Measurements from ENCODE around the gene PPP1R12B. TPM values are rescaled to one million over a fixed set of nuclear protein-coding genes. Genes with fewer than 3 reads are reported as not detected.
"Not testable (repeated sequence)": the region's sequence is repeated elsewhere in the genome, so short reads cannot be mapped to it uniquely, and the experiment has no call there.

PPP1R12B gene
- total RNA-seq, 1 donor from 2014 or later, result 404 TPM

DNA sequence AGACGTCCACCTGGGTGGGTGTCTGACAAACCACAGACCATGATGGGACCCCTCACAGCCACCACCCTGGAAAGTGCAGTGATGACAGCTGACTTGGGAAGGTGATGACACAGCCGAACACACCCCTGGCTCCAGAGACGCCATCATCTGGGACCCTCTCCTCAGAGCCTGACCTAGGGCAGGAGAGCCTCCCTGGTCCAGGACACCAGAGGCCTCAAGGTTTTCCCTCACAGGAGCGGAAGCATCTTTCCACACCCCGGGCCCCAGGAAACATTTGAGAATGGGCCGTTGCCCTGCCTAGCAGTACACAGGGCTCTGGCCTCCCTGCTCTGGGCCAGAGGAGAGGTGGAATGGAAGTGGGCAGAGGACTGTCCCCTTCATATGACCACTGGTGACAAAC is 282.0 kb downstream of the PPP1R12B start:
- no peaks in the 10 kb centered on the region for H3K27me3 ChIP-seq
- no peaks in the 10 kb centered on the region for H3K9me3 ChIP-seq
- intact Hi-C loops (cut with DNase I), result no loop called here
- H3K4me3 ChIP-seq, result no peak overlapping the region
- TF ChIP-seq, protein P1, sequence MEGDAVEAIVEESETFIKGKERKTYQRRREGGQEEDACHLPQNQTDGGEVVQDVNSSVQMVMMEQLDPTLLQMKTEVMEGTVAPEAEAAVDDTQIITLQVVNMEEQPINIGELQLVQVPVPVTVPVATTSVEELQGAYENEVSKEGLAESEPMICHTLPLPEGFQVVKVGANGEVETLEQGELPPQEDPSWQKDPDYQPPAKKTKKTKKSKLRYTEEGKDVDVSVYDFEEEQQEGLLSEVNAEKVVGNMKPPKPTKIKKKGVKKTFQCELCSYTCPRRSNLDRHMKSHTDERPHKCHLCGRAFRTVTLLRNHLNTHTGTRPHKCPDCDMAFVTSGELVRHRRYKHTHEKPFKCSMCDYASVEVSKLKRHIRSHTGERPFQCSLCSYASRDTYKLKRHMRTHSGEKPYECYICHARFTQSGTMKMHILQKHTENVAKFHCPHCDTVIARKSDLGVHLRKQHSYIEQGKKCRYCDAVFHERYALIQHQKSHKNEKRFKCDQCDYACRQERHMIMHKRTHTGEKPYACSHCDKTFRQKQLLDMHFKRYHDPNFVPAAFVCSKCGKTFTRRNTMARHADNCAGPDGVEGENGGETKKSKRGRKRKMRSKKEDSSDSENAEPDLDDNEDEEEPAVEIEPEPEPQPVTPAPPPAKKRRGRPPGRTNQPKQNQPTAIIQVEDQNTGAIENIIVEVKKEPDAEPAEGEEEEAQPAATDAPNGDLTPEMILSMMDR (IDR thresholded peaks at IDR 0.05), result no peak
- H3K4me1 ChIP-seq, result peaks cover 0 to under 1% of the 10 kb centered on the region in 2 donors
- no peak for DNase-seq (ENCODE audit: low spot score in 2 of 2)
- no peaks in the 10 kb centered on the region for H3K36me3 ChIP-seq
- no peak overlapping the region for H3K27ac ChIP-seq

- Histone ChIP-seq H3K4me1 (no peaks in the 10 kb centered on the region), H3K36me3 (no peaks in the 10 kb centered on the region), H3K9me3 (no peaks in the 10 kb centered on the region), H3K4me3 (no peak overlapping the region), H3K27ac (no peak overlapping the region), H3K27me3 (no peaks in the 10 kb centered on the region)
- DNase-seq (ENCODE audit: low spot score in 2 of 2), result no peak
- intact Hi-C loops (cut with DNase I), result no loop called here
- TF ChIP-seq, protein P1 (IDR thresholded peaks at IDR 0.05), result no peak
Observed at GRCh38 chr1:202631076-202631923, 282.8 kb downstream of the PPP1R12B start.

DNA sequence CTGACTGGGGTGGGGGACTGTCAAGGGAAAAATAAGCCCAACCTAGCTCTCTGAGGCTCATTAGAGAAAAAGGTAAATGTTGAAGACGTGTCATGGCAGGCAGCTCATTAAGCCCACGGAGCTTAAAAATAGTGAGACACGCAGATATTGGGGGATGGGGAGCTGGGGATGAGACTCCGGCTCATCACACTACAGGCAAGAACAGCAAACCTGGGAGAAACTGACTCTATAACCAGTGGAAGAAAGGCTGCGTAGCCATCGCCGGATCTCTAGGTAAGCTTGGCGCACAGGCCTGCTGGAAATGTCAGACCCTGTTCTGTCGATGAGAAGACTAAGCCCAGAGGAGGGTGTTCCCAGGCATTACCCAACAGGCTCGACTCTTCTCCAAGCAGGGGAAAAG is 283.7 kb downstream of the PPP1R12B start:
- no peak overlapping the region for H3K4me3 ChIP-seq
- no peak overlapping the region for H3K27ac ChIP-seq
- H3K4me1 ChIP-seq, result no peaks in the 10 kb centered on the region
- intact Hi-C loops (cut with DNase I), result no loop called here
- TF ChIP-seq, protein P1 (IDR thresholded peaks at IDR 0.05), result no peak
- no peaks in the 10 kb centered on the region for H3K9me3 ChIP-seq
- no peaks in the 10 kb centered on the region for H3K36me3 ChIP-seq
- DNase-seq (ENCODE audit: low spot score in 2 of 2), result no peak
- no peaks in the 10 kb centered on the region for H3K27me3 ChIP-seq

DNA sequence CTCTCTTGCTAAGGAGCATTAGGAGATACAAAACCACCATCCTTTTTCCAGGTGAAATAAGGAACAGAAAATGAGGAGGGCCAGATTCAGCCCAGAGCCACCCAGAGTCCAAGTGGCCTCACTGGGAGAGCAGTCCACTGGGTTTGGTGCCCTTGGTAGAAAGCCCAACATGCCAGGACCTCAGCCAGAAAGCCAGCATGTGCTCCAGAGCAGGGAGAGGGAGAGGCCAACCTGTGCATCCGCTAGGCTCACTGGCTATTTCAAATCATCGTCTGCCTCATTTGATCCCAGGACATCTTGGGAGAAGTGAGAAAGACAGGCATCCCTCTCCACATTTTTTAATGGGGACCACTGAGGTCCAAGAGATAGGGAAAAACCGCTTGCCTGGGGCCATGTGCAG is 287.7 kb downstream of the PPP1R12B start:
- intact Hi-C loops (cut with DNase I); H3K9me3 ChIP-seq; H3K4me1 ChIP-seq; H3K27ac ChIP-seq; DNase-seq (ENCODE audit: low spot score in 2 of 2); H3K4me3 ChIP-seq; H3K27me3 ChIP-seq; H3K36me3 ChIP-seq: not testable (repeated sequence)

DNA sequence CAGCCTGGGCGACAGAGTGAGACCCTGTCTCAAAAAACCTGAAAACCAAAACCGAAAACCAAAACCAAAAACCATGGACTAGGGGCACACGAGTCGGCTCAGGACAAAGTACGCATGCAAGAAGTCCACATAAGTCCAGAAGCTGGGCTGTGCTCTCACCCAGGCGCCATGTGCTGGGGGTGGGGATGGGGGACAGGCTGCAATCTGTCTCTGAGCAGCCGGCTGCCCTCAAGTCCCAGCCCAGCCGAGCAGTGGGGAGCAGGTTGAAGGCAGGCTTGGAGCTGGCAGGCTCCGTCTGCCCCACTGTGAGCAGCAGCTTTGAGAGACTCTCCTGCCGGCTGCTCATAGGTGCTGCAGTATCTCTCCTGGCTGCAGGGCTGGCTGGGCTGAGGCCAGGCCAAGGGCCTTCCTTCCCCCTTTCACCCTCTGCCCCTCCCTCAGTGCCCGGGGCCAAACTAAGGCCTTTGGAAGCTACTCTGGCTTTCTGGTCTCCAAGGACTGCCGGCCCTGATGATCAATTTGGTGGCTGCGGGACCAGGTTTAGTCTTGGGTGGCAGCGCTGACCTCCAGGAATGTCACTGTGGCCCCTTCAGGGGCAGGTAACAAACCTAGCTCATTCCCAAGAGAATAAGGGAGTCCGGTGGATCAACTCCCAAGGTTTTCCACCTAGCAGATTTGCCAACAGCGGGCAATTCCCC is 289.0 kb downstream of the PPP1R12B start:
- H3K4me3 ChIP-seq; H3K9me3 ChIP-seq; H3K27ac ChIP-seq; H3K4me1 ChIP-seq; intact Hi-C loops (cut with DNase I); DNase-seq (ENCODE audit: low spot score in 2 of 2); H3K27me3 ChIP-seq; H3K36me3 ChIP-seq: not testable (repeated sequence)

GRCh38 chr1:202638019-202638700 is 289.7 kb downstream of the PPP1R12B start:
- Histone ChIP-seq H3K27ac (no peak overlapping the region), H3K27me3 (peaks cover 12% of the 10 kb centered on the region), H3K36me3 (no peaks in the 10 kb centered on the region), H3K4me1 (peaks cover 6 to 9% of the 10 kb centered on the region in 2 donors), H3K9me3 (no peaks in the 10 kb centered on the region), H3K4me3 (no peak overlapping the region)
- TF ChIP-seq, protein P1 (IDR thresholded peaks at IDR 0.05), result no peak
- intact Hi-C loops (cut with DNase I), result no loop called here
- no peak for DNase-seq (ENCODE audit: low spot score in 2 of 2)

DNA sequence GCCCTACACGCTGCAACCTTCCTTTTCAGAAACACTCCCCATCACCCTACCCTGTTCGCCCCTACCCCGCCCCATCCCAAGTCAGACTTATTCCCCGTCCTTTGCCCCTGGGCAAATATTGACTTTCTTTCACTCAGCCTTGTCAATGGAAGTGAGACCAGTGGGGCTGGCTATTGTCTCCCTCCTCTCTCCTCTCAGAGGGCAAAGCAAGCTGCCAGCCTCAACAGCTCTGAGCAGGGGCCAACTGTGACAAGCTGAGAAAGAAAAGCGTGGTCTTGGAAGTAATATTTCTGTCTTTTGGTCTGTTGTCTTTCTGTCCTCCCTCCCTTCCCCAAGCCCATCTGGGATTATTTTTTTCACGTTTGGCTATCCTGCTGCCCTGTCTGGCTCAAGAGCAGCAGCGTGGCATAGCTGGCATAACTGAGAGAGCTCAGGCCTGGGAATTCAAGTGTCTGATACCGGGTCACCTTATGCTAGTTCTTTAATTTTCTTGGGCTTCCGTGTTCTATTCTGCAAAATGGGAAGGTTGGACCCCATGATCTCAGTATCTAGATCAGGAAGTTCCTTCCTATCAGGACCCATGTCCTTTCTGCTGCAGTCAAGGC is 290.3 kb downstream of the PPP1R12B start:
- Histone ChIP-seq H3K4me1 (peaks cover 11 to 14% of the 10 kb centered on the region in 2 donors), H3K27me3 (peaks cover 18% of the 10 kb centered on the region)
- H3K27ac ChIP-seq; H3K36me3 ChIP-seq; DNase-seq (ENCODE audit: low spot score in 2 of 2); H3K9me3 ChIP-seq; H3K4me3 ChIP-seq; intact Hi-C loops (cut with DNase I): not testable (repeated sequence)
